Large intestine (tissue), 3 donors: ENCODE data around the gene TBCD. TPM values are rescaled to one million over a fixed set of nuclear protein-coding genes. Genes with fewer than 3 reads are reported as not detected.

Experiments
- DNase-seq, 2 donors: peaks; one replicate each; pipeline versions ENCODE4 v3.0.0 to v3.0.0-alpha.2; 2013
- H3K27ac ChIP-seq: one replicate; pipeline ENCODE4 v1.5.1; 2013; ENCODE audit warnings: low read length
- H3K27me3 ChIP-seq: 2 replicates; pipeline ENCODE4 v1.6.1; 2013; ENCODE audit warnings: low read length; ENCODE audit not compliant: control insufficient read depth, insufficient read depth
- H3K36me3 ChIP-seq: 2 replicates; pipeline ENCODE4 v1.6.1; 2013; ENCODE audit warnings: low read length; ENCODE audit not compliant: control insufficient read depth, insufficient read depth
- H3K4me1 ChIP-seq: one replicate; pipeline ENCODE4 v1.6.1; 2013; ENCODE audit warnings: low read length; ENCODE audit not compliant: control insufficient read depth, insufficient read depth
- H3K4me3 ChIP-seq: one replicate; pipeline ENCODE4 v1.5.1; 2013; ENCODE audit warnings: low read length
- H3K9me3 ChIP-seq: one replicate; pipeline ENCODE4 v1.6.1; 2013; ENCODE audit warnings: mild to moderate bottlenecking, low read depth, low read length, moderate library complexity; ENCODE audit not compliant: control insufficient read depth
- WGBS: methylation state at CpG from one replicate; pipeline ENCODE4 v1.1.5; 2013; ENCODE audit warnings: low lambda C conversion rate; ENCODE audit not compliant: insufficient coverage; 5-methylcytosine and 5-hydroxymethylcytosine counted together
- polyA plus RNA-seq: library from polyadenylated mRNA; unstranded; fragments of 120-200 nt; gene quantifications from one replicate; pipeline ENCODE4 v1.2.1, GENCODE V29; 2013

Gene TBCD
- polyA plus RNA-seq, 1 donor = 81.9 TPM

- H3K27ac ChIP-seq = no peak overlapping the region
- DNase-seq = no peak
- H3K4me1 ChIP-seq = no peaks in the 10 kb centered on the region
- no peaks in the 10 kb centered on the region for H3K27me3 ChIP-seq
- no peak overlapping the region for H3K4me3 ChIP-seq
- no CpG with 5 or more reads among the region's 15 CpGs for WGBS
- peaks cover 17% of the 10 kb centered on the region for H3K36me3 ChIP-seq
- no peaks in the 10 kb centered on the region for H3K9me3 ChIP-seq
Measured at GRCh38 chr17:82793974-82794630, 42.2 kb downstream of the TBCD start.

GRCh38 chr17:82794781-82795482 is 43.1 kb downstream of the TBCD start:
- WGBS = no CpG with 5 or more reads among the region's 18 CpGs
- H3K27me3 ChIP-seq = no peaks in the 10 kb centered on the region
- H3K36me3 ChIP-seq = peaks cover 21% of the 10 kb centered on the region
- peak; percentile 31 to 33 for DNase-seq
- H3K27ac ChIP-seq = no peak overlapping the region
- no peaks in the 10 kb centered on the region for H3K4me1 ChIP-seq
- H3K4me3 ChIP-seq = no peak overlapping the region
- H3K9me3 ChIP-seq = no peaks in the 10 kb centered on the region

GRCh38 chr17:82795615-82796014 is 43.8 kb downstream of the TBCD start:
- H3K27me3 ChIP-seq = no peaks in the 10 kb centered on the region
- no peak overlapping the region for H3K4me3 ChIP-seq
- H3K27ac ChIP-seq = no peak overlapping the region
- DNase-seq = no peak
- no peaks in the 10 kb centered on the region for H3K9me3 ChIP-seq
- H3K4me1 ChIP-seq = no peaks in the 10 kb centered on the region
- WGBS = no CpG with 5 or more reads among the region's 14 CpGs
- peaks cover 23% of the 10 kb centered on the region for H3K36me3 ChIP-seq

GRCh38 chr17:82797061-82797460 is 45.2 kb downstream of the TBCD start:
- DNase-seq = no peak
- Histone ChIP-seq H3K9me3 (peaks cover 8% of the 10 kb centered on the region), H3K27me3 (no peaks in the 10 kb centered on the region), H3K36me3 (peaks cover 23% of the 10 kb centered on the region), H3K4me3 (no peak overlapping the region), H3K4me1 (no peaks in the 10 kb centered on the region), H3K27ac (no peak overlapping the region)
- WGBS = no CpG with 5 or more reads among the region's 9 CpGs

- WGBS = no CpG with 5 or more reads among the region's 7 CpGs
- Histone ChIP-seq H3K4me3 (no peak overlapping the region), H3K27me3 (no peaks in the 10 kb centered on the region), H3K27ac (no peak overlapping the region), H3K4me1 (no peaks in the 10 kb centered on the region), H3K9me3 (peaks cover 8% of the 10 kb centered on the region), H3K36me3 (peaks cover 23% of the 10 kb centered on the region)
- DNase-seq = no peak
Measured at GRCh38 chr17:82798752-82799151, 46.9 kb downstream of the TBCD start.

- Histone ChIP-seq H3K36me3 (peaks cover 23% of the 10 kb centered on the region), H3K27me3 (no peaks in the 10 kb centered on the region), H3K4me1 (no peaks in the 10 kb centered on the region), H3K4me3 (no peak overlapping the region), H3K9me3 (peaks cover 8% of the 10 kb centered on the region), H3K27ac (no peak overlapping the region)
- no peak for DNase-seq
- WGBS = no CpG with 5 or more reads among the region's 16 CpGs
Measured at GRCh38 chr17:82799591-82799990, 47.7 kb downstream of the TBCD start.

DNA sequence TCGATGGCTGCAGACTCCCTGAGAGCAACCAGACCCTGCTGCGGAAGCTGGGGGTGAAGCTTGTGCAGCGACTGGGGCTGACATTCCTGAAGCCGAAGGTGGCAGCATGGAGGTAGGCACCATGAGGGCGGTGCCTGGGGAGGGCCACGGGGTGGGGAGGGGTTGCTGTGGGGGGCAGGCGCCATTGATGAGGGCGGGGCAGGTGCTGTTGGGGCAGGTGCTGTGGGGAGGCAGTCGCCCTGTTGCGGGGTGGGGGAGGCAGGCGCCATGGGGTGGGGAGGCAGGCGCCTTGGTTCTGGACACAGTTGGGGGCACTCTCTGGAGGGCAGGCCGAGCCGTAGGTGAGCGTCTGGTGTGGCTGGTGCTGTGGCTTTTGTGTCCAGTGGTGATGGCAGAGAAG is 49.0 kb downstream of the TBCD start:
- H3K4me3 ChIP-seq = no peak overlapping the region
- no peak overlapping the region for H3K27ac ChIP-seq
- H3K4me1 ChIP-seq = no peaks in the 10 kb centered on the region
- no peaks in the 10 kb centered on the region for H3K27me3 ChIP-seq
- DNase-seq = no peak
- WGBS = no CpG with 5 or more reads among the region's 15 CpGs
- H3K36me3 ChIP-seq = peaks cover 28% of the 10 kb centered on the region
- H3K9me3 ChIP-seq = peaks cover 8% of the 10 kb centered on the region

- no CpG with 5 or more reads among the region's 63 CpGs for WGBS
- Histone ChIP-seq H3K36me3 (peaks cover 31% of the 10 kb centered on the region), H3K4me1 (no peaks in the 10 kb centered on the region), H3K9me3 (peaks cover 8% of the 10 kb centered on the region), H3K27me3 (no peaks in the 10 kb centered on the region), H3K27ac (no peak overlapping the region), H3K4me3 (no peak overlapping the region)
- no peak for DNase-seq
Measured at GRCh38 chr17:82801377-82801970, 49.6 kb downstream of the TBCD start.

- DNase-seq = no peak
- no peaks in the 10 kb centered on the region for H3K27me3 ChIP-seq
- H3K27ac ChIP-seq = no peak overlapping the region
- peaks cover 38% of the 10 kb centered on the region for H3K36me3 ChIP-seq
- H3K4me1 ChIP-seq = no peaks in the 10 kb centered on the region
- peaks cover 8% of the 10 kb centered on the region for H3K9me3 ChIP-seq
- no peak overlapping the region for H3K4me3 ChIP-seq
- no CpG with 5 or more reads among the region's 17 CpGs for WGBS
Measured at GRCh38 chr17:82802075-82802780, 50.4 kb downstream of the TBCD start.

- Histone ChIP-seq H3K27me3 (no peaks in the 10 kb centered on the region), H3K9me3 (peaks cover 8% of the 10 kb centered on the region), H3K4me1 (no peaks in the 10 kb centered on the region), H3K27ac (no peak overlapping the region), H3K36me3 (peaks cover 45% of the 10 kb centered on the region), H3K4me3 (no peak overlapping the region)
- 80% methylated on average over 1 of the region's 9 CpGs for WGBS
- no peak for DNase-seq
Measured at GRCh38 chr17:82803185-82803584, 51.3 kb downstream of the TBCD start.
